Measurements from ENCODE around the gene MIAT. TPM values are rescaled to one million over a fixed set of nuclear protein-coding genes. Genes with fewer than 3 reads are reported as not detected.

The MIAT gene
- 0.45 and 0.48 TPM in 2 replicates for total RNA-seq (2021)
- percentile 36 among the genes with signal in this experiment for Bru-seq, nascent RNA
- percentile 26 among the genes with signal in this experiment for BruChase-seq, experiment 1, labeled RNA remaining after a 2-hour chase
- percentile 18 among the genes with signal in this experiment for BruChase-seq, experiment 2, labeled RNA remaining after a 6-hour chase
- long read RNA-seq, result 0 reads

- CTCF ChIA-PET, result no interaction called here
Observed at GRCh38 chr22:26656891-26657851, at the start of gene MIAT. TSS of gene MIAT (plus strand) at chr22:26657588.

GRCh38 chr22:26608129-26608528 is 49.3 kb upstream of the MIAT start:
- Histone ChIP-seq H3K27me3 (ENCODE audit: insufficient read depth, low read depth) (peaks cover 25% of the 10 kb centered on the region), H3K36me3 (ENCODE audit: low read depth) (no peaks in the 10 kb centered on the region), H3K9me3 (ENCODE audit: insufficient read depth, low read depth) (no peaks in the 10 kb centered on the region), H3K9me2 (ENCODE audit: insufficient read depth) (no peaks in the 10 kb centered on the region), H3K27ac (no peak overlapping the region), H2AFZ (no peak overlapping the region), H3K4me3 (no peak overlapping the region), H3K4me2 (no peak overlapping the region), H4K20me1 (ENCODE audit: insufficient read depth) (no peaks in the 10 kb centered on the region), H3K79me2 (ENCODE audit: low read depth) (no peaks in the 10 kb centered on the region), H3K4me1 (replicated peaks; ENCODE audit: insufficient read depth) (no peaks in the 10 kb centered on the region), H3F3A (ENCODE audit: insufficient read depth, low read depth) (no peaks in the 10 kb centered on the region)
- POLR2A ChIA-PET (ENCODE audit: unreplicated experiment), result no interaction called here
- CTCF ChIA-PET, result no interaction called here
- no peak for DNase-seq
- intact Hi-C loops (cut with micrococcal nuclease; ENCODE audit: unreplicated experiment), result no loop called here
- no TSS peak for BruUV-seq (replicated peaks)
- TF ChIP-seq EZH2 (IDR thresholded peaks at IDR 0.05; ENCODE audit: low read depth) (no peak), CTCF (conservative IDR thresholded peaks at IDR 0.05) (no peak)

More at GRCh38 chr22:26656891-26657851, at the start of gene MIAT:
- Histone ChIP-seq H3K4me2 (peak within 1 kb of the TSS; percentile 57), H3K9me2 (ENCODE audit: insufficient read depth) (no peaks in the 10 kb centered on the region), H3K36me3 (ENCODE audit: low read depth) (no peaks in the 10 kb centered on the region), H3K4me3 (peak within 1 kb of the TSS; percentile 36; the same call in 1 of the 2 replicates), H4K20me1 (ENCODE audit: insufficient read depth) (no peaks in the 10 kb centered on the region), H3K9me3 (ENCODE audit: insufficient read depth, low read depth) (no peaks in the 10 kb centered on the region), H3K4me1 (replicated peaks; ENCODE audit: insufficient read depth) (peaks cover 10% of the 10 kb centered on the region), H3K27me3 (ENCODE audit: insufficient read depth, low read depth) (peaks cover 20% of the 10 kb centered on the region), H3K79me2 (ENCODE audit: low read depth) (no peaks in the 10 kb centered on the region), H3K27ac (no peak within 1 kb of the TSS), H3F3A (ENCODE audit: insufficient read depth, low read depth) (0 out of 2 replicates have a peak, but pooled peaks cover 4% of the 10 kb centered on the region), H2AFZ (peak within 1 kb of the TSS; percentile 26; the same call in 1 of the 2 replicates)
- intact Hi-C loops (cut with micrococcal nuclease; ENCODE audit: unreplicated experiment), result no loop called here
- POLR2A ChIA-PET (ENCODE audit: unreplicated experiment), result no interaction called here
- no peak for TF ChIP-seq EZH2 (IDR thresholded peaks at IDR 0.05; ENCODE audit: low read depth)
- no peak for TF ChIP-seq CTCF (conservative IDR thresholded peaks at IDR 0.05)
- BruUV-seq (replicated peaks), result no TSS peak
- no peak for DNase-seq

- Histone ChIP-seq H3K79me2 (ENCODE audit: low read depth) (no peaks in the 10 kb centered on the region), H3K9me2 (ENCODE audit: insufficient read depth) (no peaks in the 10 kb centered on the region), H3K4me3 (no peak overlapping the region), H3K36me3 (ENCODE audit: low read depth) (no peaks in the 10 kb centered on the region), H3K27ac (no peak overlapping the region), H3K9me3 (ENCODE audit: insufficient read depth, low read depth) (no peaks in the 10 kb centered on the region), H3F3A (ENCODE audit: insufficient read depth, low read depth) (no peaks in the 10 kb centered on the region), H4K20me1 (ENCODE audit: insufficient read depth) (no peaks in the 10 kb centered on the region), H3K4me2 (no peak overlapping the region), H3K4me1 (replicated peaks; ENCODE audit: insufficient read depth) (no peaks in the 10 kb centered on the region), H3K27me3 (ENCODE audit: insufficient read depth, low read depth) (peaks cover 32% of the 10 kb centered on the region), H2AFZ (no peak overlapping the region)
- no peak for DNase-seq
- intact Hi-C loops (cut with micrococcal nuclease; ENCODE audit: unreplicated experiment), result no loop called here
- POLR2A ChIA-PET (ENCODE audit: unreplicated experiment), result no interaction called here
- CTCF ChIA-PET, result no interaction called here
- TF ChIP-seq EZH2 (IDR thresholded peaks at IDR 0.05; ENCODE audit: low read depth), result no peak
- no TSS peak for BruUV-seq (replicated peaks)
Observed at GRCh38 chr22:26609287-26609686, 48.1 kb upstream of the MIAT start.
